Liver (tissue), 2 donors: Measurements from ENCODE around the gene GDPD5.

Experiments
- FOXA2 ChIP-seq: IDR thresholded peaks from 2 replicates; pipeline ENCODE4 v1.6.1; 2016; ENCODE audit warnings: antibody characterized with exemption
- TF ChIP-seq, protein P1 (sequence below): fragments of 150-350 bp; IDR thresholded peaks from 2 replicates; pipeline ENCODE4 v1.5.1; 2017; ENCODE audit warnings: improper control_type of control experiment, low read depth, low read length; ENCODE audit not compliant: missing input control
- TF ChIP-seq, protein P2 (sequence below): IDR thresholded peaks from 2 replicates; pipeline ENCODE4 v1.6.1; 2016; ENCODE audit warnings: antibody characterized with exemption, mild to moderate bottlenecking
- donor health status: healthy.

- TF ChIP-seq, protein P1, sequence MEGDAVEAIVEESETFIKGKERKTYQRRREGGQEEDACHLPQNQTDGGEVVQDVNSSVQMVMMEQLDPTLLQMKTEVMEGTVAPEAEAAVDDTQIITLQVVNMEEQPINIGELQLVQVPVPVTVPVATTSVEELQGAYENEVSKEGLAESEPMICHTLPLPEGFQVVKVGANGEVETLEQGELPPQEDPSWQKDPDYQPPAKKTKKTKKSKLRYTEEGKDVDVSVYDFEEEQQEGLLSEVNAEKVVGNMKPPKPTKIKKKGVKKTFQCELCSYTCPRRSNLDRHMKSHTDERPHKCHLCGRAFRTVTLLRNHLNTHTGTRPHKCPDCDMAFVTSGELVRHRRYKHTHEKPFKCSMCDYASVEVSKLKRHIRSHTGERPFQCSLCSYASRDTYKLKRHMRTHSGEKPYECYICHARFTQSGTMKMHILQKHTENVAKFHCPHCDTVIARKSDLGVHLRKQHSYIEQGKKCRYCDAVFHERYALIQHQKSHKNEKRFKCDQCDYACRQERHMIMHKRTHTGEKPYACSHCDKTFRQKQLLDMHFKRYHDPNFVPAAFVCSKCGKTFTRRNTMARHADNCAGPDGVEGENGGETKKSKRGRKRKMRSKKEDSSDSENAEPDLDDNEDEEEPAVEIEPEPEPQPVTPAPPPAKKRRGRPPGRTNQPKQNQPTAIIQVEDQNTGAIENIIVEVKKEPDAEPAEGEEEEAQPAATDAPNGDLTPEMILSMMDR = no peak
- TF ChIP-seq, protein P2, sequence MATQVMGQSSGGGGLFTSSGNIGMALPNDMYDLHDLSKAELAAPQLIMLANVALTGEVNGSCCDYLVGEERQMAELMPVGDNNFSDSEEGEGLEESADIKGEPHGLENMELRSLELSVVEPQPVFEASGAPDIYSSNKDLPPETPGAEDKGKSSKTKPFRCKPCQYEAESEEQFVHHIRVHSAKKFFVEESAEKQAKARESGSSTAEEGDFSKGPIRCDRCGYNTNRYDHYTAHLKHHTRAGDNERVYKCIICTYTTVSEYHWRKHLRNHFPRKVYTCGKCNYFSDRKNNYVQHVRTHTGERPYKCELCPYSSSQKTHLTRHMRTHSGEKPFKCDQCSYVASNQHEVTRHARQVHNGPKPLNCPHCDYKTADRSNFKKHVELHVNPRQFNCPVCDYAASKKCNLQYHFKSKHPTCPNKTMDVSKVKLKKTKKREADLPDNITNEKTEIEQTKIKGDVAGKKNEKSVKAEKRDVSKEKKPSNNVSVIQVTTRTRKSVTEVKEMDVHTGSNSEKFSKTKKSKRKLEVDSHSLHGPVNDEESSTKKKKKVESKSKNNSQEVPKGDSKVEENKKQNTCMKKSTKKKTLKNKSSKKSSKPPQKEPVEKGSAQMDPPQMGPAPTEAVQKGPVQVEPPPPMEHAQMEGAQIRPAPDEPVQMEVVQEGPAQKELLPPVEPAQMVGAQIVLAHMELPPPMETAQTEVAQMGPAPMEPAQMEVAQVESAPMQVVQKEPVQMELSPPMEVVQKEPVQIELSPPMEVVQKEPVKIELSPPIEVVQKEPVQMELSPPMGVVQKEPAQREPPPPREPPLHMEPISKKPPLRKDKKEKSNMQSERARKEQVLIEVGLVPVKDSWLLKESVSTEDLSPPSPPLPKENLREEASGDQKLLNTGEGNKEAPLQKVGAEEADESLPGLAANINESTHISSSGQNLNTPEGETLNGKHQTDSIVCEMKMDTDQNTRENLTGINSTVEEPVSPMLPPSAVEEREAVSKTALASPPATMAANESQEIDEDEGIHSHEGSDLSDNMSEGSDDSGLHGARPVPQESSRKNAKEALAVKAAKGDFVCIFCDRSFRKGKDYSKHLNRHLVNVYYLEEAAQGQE = no peak
- no peak for TF ChIP-seq FOXA2
These were observed 78.3 kb downstream of the GDPD5 start for GRCh38 chr11:75447415-75447814.
